HK-2 (cell line): ENCODE results near the gene MGLL.

Source experiments
- DNase-seq: peaks from one replicate; pipeline ENCODE4 v3.0.0-alpha.2; 2018; ENCODE audit not compliant: unreplicated experiment

MGLL gene

DNA sequence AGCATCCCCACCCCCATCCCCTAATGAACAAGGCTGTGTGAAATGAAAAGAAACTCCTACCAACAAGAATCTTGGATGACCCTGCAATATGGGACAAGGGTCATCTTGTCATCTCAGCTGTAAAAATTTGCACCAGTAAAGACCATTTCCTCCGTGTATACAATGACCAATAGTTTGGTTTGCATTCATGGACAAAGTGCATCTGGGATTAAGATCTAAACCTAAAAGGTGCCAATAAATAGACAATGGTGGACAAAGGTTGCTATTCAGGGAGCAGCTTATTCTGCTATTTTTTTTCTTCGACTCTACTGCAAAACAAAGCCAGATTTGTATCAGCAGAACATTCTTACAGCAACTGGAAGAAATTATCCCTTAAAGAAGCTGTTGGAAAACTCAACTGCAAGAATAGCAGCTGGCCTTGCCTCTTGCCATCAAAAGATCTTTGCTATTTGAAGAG, 8.0 kb downstream of the MGLL start:
- no peak for DNase-seq

GRCh38 chr3:127812151-127812550, 10.2 kb downstream of the MGLL start:
- DNase-seq = no peak

DNA sequence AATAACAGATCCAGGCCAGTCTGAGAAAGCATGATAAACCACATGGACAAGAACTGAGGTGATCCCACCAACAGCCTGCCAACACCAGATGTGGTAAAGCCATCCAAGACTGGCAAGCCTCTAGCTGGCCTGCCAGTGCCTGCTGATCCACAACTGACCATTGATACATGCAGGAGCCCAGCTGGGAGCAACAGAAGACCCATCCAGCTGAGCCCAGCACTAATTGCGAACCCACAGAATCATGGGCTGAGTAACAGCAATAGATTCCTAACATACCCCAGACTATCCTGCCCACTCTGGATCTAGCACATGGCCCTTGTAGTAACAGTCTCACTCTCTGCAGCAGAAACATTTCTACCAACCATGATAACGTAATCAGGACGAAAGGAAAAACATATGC, 10.6 kb downstream of the MGLL start:
- no peak for DNase-seq

GRCh38 chr3:127809611-127810010, 12.7 kb downstream of the MGLL start:
- no peak for DNase-seq

GRCh38 chr3:127809211-127809610, 13.1 kb downstream of the MGLL start:
- no peak for DNase-seq

DNA sequence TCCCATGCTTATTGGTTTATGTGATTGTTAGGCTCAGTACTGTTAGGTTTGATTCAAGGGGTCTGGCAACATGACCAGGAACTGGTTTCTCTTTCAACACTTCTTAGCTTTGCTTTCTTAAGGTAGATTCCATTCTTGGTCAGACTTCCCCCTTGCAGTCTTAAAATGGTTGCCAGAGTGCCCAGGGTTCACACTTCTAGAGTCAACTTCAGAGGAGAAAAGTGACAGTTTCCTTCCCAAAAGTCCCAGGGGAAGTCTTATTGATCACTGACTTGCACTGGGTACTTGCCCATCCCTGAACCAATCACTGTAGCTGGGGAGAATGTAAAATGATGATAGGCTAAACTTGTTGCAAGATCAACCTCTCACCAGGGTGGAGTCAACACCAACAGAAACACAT, 14.1 kb downstream of the MGLL start:
- no peak for DNase-seq

- DNase-seq = no peak
Measured at GRCh38 chr3:127805026-127805753, 17.1 kb downstream of the MGLL start.

DNA sequence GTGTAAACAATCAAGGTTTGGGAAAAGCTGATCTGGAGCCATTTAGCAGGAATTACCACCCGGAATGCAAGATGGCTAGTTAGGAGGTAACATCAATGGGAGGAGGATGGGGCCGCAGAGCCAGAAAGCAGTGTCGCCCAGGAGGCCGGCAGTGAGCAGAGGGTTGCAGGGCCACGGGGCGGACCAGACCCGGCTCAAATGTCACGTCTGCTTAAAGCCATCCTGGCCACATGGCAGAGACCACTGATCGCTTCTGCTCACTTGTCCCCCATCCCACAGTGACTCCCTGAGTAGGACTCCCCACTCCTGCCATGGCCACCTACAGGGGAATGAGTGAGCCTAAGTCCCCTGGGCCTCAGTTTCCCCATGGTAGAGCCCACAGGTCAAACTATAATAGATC, 18.2 kb downstream of the MGLL start:
- DNase-seq = no peak

GRCh38 chr3:127803619-127804018, 18.7 kb downstream of the MGLL start:
- peak; percentile 63 for DNase-seq

- no peak for DNase-seq
Measured at GRCh38 chr3:127802606-127803005, 19.7 kb downstream of the MGLL start.

DNA sequence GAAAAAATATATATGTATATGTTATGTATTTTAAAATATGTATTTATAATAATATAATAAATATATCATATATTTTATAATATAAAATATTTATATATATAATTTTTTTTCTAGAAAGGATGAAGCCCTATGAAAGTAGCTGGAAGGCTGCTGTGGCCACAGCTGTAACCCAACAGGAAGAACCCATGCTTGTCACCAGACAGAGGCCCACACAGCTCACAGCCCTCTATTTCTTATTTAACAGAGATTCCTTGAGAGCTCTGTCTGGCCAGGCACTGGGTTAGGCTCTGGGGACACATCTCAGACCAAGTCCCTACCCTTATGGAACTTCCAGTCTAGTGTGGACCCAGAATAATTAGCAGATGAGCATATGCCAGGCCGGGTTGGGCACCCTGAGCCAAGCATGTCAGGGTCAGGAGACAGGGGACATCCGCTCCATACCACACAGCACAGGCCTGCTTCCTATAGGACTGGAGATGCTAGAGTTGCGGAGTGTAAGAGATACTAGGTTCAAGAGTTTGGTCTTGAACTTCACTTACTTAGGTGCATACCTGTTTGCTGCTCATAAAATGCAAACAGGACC, 20.5 kb downstream of the MGLL start:
- DNase-seq = no peak

- no peak for DNase-seq
Measured at GRCh38 chr3:127800508-127800907, 21.8 kb downstream of the MGLL start.

DNA sequence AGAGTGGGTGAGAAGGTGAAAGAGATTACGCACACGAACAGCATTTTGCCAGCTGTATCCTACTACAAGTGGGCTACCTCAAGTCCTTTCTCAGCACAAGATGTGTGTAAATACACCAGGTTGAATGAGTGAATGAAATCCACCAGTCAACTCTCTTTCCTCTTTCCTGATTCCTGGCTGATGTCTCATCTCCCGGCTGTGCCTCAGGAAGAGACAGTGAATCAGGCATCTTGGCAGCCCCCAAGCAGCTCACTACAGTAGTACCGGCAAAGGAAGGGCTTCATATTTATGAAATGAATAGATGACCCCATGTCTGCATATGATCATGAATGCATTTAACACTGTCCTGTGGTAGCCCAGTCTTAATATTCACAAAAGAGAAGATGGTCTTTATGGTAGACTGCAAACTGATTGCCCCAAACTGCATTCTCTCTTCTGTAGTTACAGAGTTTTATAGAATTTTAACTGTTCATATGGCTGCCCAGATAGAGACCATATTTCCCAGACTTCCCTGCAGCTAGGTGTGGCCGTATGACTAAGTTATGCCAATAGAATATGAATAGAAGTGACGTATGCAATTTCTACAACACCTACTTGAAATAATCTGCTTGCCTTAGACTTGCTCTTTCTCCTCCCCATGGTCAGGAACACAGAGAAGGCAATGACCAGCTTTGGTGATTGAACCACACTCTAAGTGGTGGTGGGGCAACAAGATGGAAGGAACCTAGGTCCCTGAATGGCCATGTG, 22.7 kb downstream of the MGLL start:
- peak; percentile 63 for DNase-seq

- no peak for DNase-seq
Measured at GRCh38 chr3:127798716-127799115, 23.6 kb downstream of the MGLL start.

GRCh38 chr3:127796831-127797150, 25.5 kb downstream of the MGLL start:
- DNase-seq = no peak

DNA sequence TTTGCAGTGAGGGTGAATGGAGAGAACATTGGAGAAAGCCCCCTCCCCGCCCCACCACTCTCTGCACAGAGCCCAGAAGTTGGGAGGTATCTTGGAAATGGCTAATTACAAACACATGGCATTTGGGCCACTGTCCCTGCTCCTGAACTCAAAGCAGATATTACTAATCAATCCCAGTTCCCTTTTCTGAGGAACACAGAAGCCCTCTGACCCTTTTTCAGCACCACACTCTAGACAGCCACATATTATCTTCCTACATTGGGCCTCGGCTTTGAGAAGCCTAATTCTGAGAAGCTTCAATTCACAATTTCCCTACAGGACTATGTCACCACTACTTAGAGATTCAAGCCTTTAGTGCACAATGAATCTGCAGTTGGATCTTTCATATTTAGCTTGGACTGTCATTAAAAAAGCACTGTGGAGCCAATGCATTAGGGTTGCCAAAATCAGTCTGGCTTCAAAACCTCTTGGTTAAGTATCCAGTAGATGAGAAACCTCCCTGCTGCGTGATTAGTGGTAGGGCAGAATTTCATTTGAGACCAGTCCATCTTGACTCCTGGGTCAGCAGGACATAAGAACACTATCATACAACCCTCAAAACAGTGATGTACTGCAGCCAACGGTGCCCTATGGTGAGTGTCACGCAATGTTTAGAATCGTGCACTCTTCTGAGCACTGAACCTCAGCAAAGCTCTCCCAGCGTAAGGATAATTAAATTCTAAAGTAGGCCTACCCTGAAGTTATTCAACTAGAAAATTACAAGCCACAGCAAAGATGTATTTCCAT, 26.1 kb downstream of the MGLL start:
- DNase-seq = no peak

GRCh38 chr3:127794972-127795371, 27.3 kb downstream of the MGLL start:
- DNase-seq = no peak

DNA sequence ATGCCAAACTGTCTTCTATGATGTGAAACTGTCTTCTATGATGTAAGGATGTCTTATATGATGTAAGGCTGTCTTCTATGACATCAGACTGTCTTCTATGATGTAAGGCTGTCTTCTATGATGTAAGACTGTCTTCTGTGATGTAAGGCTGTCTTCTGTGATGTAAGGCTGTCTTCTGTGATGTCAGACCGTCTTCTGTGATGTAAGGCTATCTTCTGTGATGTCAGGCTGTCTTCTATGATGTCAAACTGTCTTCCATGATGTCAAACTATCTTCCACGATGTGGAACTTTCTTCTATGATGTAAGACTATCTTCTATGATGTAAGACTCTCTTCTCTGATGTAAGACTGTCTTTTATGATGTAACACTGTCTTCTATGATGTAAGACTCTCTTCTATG, 27.9 kb downstream of the MGLL start:
- DNase-seq = no peak

DNA sequence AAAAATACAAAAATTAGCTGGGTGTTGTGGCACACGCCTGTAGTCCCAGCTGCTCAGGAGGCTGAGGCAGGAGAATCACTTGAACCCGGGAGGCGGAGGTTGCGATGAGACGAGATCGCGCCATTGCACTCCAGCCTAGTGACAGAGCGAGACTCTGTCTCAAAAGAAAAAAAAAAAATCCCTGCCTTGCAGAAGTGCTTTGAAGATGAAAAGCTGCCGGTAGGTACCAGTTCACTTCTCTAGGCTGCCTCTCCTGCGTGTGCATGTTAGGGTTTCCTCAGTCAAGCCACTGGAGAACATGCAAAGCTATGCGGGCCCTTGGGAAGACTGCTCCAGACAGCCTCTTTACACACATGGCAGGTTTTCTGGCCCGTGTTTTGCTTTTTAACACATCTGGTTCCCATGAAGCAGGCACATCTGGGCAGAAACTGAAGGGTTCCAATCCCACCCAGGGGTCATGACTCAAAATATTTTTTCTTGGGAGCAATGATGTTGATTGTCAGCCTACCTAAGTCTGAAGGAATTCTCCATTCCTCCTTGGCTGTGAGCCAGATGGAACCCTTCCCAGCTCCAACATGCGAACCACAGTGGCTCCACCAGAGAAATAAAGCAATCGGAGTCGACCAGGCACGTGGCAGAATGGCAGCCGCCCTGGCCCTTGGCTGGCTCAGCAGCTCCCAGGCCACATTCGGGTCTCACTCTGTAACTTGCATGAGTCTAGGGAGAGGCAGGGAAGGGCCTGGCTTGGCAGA, 29.6 kb downstream of the MGLL start:
- DNase-seq = peak; percentile 75

GRCh38 chr3:127791221-127791913, 30.9 kb downstream of the MGLL start:
- DNase-seq = peak; percentile 37

DNA sequence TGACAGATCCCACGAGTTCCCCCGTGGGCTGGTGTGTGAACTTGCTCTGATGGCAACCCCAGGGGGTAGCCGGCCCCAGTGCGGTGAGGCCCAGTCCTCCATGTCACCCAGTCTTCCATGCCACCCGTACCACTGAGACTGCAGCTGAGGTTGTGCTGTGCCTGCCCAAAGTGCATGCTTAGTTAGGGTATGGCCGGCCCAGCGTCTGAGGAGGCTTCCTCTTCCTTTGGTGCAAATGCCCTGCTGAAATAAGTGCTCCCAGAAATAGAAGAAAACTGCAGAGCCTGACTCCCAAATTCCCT, 31.5 kb downstream of the MGLL start:
- DNase-seq = no peak
